LNCAP (cell line): ENCODE data around the gene PELI1.

Experiments used
- CTCF ChIP-seq: fragments of 450-650 bp; IDR thresholded peaks from 2 replicates; pipeline ENCODE4 v1.5.1; 2017; ENCODE audit warnings: mild to moderate bottlenecking

PELI1 gene

GRCh38 chr2:64139956-64140355, 4.3 kb downstream of the PELI1 start:
- TF ChIP-seq CTCF = no peak

- no peak for TF ChIP-seq CTCF
Measured at GRCh38 chr2:64137996-64138395, 6.2 kb downstream of the PELI1 start.

- TF ChIP-seq CTCF = no peak
Measured at GRCh38 chr2:64137567-64137966, 6.7 kb downstream of the PELI1 start.

GRCh38 chr2:64135421-64135820, 8.8 kb downstream of the PELI1 start:
- TF ChIP-seq CTCF = no peak

GRCh38 chr2:64134813-64135212, 9.4 kb downstream of the PELI1 start:
- TF ChIP-seq CTCF = no peak

GRCh38 chr2:64133828-64134227, 10.4 kb downstream of the PELI1 start:
- no peak for TF ChIP-seq CTCF

GRCh38 chr2:64133354-64133753, 10.9 kb downstream of the PELI1 start:
- TF ChIP-seq CTCF = no peak

- no peak for TF ChIP-seq CTCF
Measured at GRCh38 chr2:64130333-64130732, 13.9 kb downstream of the PELI1 start.
